Motor neuron (in vitro differentiated cells): ENCODE measurements around the gene VASP. TPM values are rescaled to one million over a fixed set of nuclear protein-coding genes. Genes with fewer than 3 reads are reported as not detected.
A peak's percentile ranks its signal among the peaks of the same experiment; 100 is the strongest.

Experiments used
- ATAC-seq, 8 experiments: fragments of 200-7000 bp; cut with Tn5 transposase; replicated peaks in 6 of 8; 2 replicates each; pipeline ENCODE4 v1.8.0; 2021; ENCODE audit warnings: mild to moderate bottlenecking in 8 of 8, moderate library complexity in 8 of 8
- H3K27ac ChIP-seq, 2 donors: fragments of 250-450 bp; sonication (Bioruptor Pico); 2 replicates each; pipeline ENCODE4 v1.9.0; 2021; ENCODE audit warnings: antibody characterized with exemption in 2 of 2, mild to moderate bottlenecking in 2 of 2, moderate library complexity in 1 of 2
- H3K4me1 ChIP-seq, 2 donors: fragments of 250-450 bp; sonication (Bioruptor Pico); replicated peaks in 1 of 2; 2 replicates each; pipeline ENCODE4 v1.6.1; 2021; ENCODE audit warnings: antibody characterized with exemption in 2 of 2, mild to moderate bottlenecking in 2 of 2, moderate library complexity in 1 of 2
- H3K4me3 ChIP-seq, 5 donors: fragments of 250-450 bp; sonication (Bioruptor Pico); 2 replicates each; pipeline ENCODE4 v1.9.0; 2021; ENCODE audit warnings: antibody characterized with exemption in 5 of 5, mild to moderate bottlenecking in 5 of 5, moderate library complexity in 4 of 5
- WGBS, 10 experiments: fragments of 450-650 bp; shearing (Covaris generic); methylation state at CpG; one replicate each; pipeline ENCODE4 v1.0.0; 2022; 5-methylcytosine and 5-hydroxymethylcytosine counted together
- in situ Hi-C, 9 experiments: fragments of 400-800 bp; cut with MboI; loops; one replicate each; pipeline ENCODE4 v1.15.0; 2021; ENCODE audit warnings: low sequenced_read_pairs in 9 of 9, low pct_unique_long_range_greater_than_20kb in 2 of 9; ENCODE audit not compliant: unreplicated experiment in 9 of 9
- total RNA-seq, 8 experiments: library from RNA; unstranded; fragments of 300-600 nt; gene quantifications; 2 replicates each; pipeline versions ENCODE4 v1.2.3 to v1.2.4, GENCODE V29; 2022

Gene VASP
- total RNA-seq, 8 experiments from 2014 or later = 11.6 to 52.1 (median 23.7) TPM

DNA sequence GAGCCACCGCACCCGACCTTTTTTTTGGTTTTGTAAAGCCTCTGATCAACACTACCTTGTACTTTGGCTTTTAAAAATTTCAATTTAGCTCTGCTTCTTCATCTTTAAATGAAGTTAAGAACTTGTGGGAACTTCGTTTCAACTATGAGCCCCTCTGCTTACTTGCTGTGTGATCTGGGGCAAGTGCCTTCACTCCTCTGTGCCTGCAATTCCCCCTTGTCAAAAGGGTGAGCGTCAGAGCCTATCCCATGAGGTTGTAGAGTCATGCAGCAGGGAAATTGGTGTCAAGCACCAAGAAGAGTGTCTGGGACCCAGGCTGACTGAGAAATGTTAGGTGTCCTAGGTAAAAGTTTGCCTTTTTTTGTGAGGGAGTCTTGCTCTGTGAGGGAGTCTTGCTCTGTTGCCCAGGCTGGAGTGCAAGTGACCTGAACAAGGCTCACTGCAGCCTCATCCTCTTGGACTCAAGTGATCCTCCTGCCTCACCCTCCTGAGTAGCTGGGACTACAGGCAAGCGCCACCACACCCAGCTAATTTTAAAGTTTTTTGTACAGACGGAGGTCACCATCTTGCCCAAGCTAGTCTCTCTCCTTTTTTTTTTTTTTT is 5.7 kb downstream of the VASP start:
- no peak overlapping the region for H3K4me3 ChIP-seq
- no peak overlapping the region for H3K27ac ChIP-seq
- ATAC-seq = no peak
- WGBS, 10 experiments = 60 to 100% (median 88%) methylated on average over 1 to 6 of the region's 6 CpGs; no CpG with 5 or more reads in 1 of the 10 experiments
- peaks cover 6 to 12% of the 10 kb centered on the region in 2 donors for H3K4me1 ChIP-seq
- in situ Hi-C loops = loop anchor here in 1 of 9 experiments (25.0 kb wide), 1 partner anchor 174 kb away; the partner anchor contains the start of genes QPCTL and SNRPD2

DNA sequence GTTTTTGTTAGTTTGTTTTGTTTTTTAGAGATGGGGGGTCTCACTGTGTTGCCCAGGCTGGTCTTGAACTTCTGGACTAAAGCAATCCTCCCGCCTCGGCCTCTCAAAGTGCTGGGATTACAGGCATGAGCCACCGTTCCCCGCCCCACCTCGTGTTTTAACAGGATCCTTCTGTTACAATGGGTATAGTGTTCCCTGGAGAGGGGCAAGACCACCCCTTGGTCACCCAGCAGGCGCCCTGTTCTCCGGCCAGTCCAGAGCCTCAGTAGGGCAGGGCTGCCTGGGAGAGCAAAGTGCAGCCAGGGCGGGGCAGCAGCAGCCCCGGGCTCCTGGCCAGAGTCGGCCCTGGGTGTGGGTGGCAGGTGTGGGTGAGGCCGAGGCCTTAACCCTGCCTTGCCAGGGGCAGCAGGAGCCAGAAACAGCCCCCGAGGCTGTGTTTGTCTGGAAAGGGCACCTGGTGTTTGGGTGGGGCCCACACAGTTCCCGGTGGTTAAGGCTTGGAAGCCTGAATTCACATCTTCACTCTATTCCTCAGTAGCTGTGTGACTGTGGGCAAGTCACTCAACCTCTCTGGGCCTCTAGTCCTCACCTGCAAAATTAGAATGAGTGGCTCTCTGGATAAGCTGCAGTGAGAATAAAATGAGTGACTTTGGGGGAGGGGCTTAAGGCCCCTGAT is 7.2 kb downstream of the VASP start:
- Histone ChIP-seq H3K4me3 (no peak overlapping the region), H3K27ac (no peak overlapping the region), H3K4me1 (peaks cover 1 to 2% of the 10 kb centered on the region in 2 donors)
- ATAC-seq = peak in 4 of 8 experiments; percentile 15 to 80 (median 58)
- 80 to 100% (median 82%) methylated on average over 1 to 5 of the region's 13 CpGs; no CpG with 5 or more reads in 6 of the 10 experiments for WGBS, 10 experiments
- in situ Hi-C loops = loop anchor here in 1 of 9 experiments (25.0 kb wide), 1 partner anchor 173 kb away; the partner anchor contains the start of genes QPCTL and SNRPD2

DNA sequence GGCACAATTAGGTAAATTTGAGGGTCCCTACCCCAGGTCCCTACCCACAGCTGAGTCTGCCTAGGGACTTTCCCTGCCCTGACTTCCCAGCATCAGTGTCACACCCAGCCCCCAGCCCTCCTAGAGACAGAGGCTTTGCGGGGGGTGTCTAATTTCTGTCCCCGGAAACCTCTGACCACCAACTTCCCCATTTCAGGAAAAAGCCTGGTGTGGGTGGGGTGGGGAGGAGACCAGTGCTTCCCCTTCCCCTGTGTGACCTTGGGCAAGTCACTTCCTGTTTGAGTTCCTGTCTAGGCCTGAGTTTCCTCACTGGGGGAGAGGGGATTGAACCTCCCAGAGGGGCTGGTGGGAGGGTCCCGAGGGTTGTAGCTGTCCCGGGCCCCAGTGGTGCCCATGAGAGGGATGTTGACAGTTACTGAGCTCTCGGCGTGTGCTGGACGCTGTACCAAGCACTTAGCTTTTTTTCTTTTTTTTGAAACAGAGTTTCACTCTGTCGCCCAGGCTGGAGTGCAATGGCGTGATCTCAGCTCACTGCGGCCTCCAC is 7.9 kb downstream of the VASP start:
- in situ Hi-C loops = loop anchor here in 1 of 9 experiments (25.0 kb wide), 1 partner anchor 172 kb away; the partner anchor contains the start of genes QPCTL and SNRPD2
- WGBS, 10 experiments = 90 to 100% (median 100%) methylated on average over 1 to 5 of the region's 10 CpGs; no CpG with 5 or more reads in 5 of the 10 experiments
- ATAC-seq = peak in 1 of 8 experiments; percentile 8
- Histone ChIP-seq H3K4me1 (no peaks in the 10 kb centered on the region), H3K27ac (no peak overlapping the region), H3K4me3 (no peak overlapping the region)

DNA sequence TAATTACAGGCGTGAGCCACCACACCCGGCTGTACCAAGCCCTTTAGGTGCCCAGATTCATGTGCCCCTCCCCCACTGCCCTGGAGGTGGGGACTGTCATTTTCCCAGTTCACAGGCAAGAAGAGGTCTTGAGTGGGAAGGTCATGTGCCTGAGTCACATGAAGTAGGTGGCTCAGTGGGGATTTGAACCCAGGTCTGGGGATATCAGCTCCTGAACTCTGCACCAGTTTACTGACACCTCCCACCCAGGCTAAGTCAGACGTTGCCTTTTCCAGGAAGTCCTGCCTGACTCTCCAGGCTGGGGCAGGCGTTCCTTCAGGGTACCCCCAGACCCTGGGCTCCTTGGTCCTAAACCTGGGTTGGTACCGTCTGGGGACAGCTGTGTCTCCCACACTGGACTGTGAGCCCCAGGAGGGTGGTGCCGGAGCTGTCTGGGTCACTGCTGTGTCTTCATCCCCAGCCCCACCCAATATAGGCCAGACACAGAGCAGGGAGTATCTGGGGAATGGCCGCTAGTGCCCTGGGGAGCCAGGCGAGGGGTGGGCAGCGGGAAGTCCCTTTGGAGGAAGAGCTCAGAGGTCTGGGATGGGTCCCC is 8.6 kb downstream of the VASP start:
- 90 to 100% methylated on average over 1 to 2 of the region's 9 CpGs; no CpG with 5 or more reads in 8 of the 10 experiments for WGBS, 10 experiments
- H3K4me3 ChIP-seq = no peak overlapping the region
- H3K27ac ChIP-seq = no peak overlapping the region
- no peaks in the 10 kb centered on the region for H3K4me1 ChIP-seq
- in situ Hi-C loops = loop anchor here in 1 of 9 experiments (25.0 kb wide), 1 partner anchor 171 kb away; the partner anchor contains the start of genes QPCTL and SNRPD2
- ATAC-seq = peak in 6 of 8 experiments; percentile 15 to 63 (median 25)

DNA sequence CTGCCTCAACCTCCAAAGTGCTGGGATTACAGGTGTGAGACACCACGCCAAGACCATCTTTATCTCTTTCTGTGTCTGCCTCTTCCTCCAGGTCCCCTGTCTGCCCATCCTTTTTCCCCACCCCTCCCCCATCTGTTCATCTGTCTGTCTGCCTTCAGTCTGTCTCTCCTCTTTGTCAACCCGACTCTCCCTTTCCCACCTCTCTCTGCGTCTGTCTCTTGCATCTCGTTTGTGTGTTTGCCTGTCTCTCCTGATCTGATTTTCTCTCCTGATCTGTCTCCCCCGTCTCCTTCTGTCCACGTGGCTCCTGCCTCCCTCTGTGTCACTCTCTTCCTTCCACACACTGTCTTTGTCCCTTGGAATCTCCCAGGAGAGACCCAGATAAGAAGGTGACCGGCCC is 10.0 kb downstream of the VASP start:
- WGBS, 10 experiments = 63 to 79% (median 79%) methylated on average over 4 of the region's 7 CpGs; no CpG with 5 or more reads in 7 of the 10 experiments
- Histone ChIP-seq H3K4me1 (no peaks in the 10 kb centered on the region), H3K27ac (no peak overlapping the region), H3K4me3 (no peak overlapping the region)
- ATAC-seq = no peak
- in situ Hi-C loops = loop anchor here in 1 of 9 experiments (25.0 kb wide), 1 partner anchor 170 kb away; the partner anchor contains the start of genes QPCTL and SNRPD2

DNA sequence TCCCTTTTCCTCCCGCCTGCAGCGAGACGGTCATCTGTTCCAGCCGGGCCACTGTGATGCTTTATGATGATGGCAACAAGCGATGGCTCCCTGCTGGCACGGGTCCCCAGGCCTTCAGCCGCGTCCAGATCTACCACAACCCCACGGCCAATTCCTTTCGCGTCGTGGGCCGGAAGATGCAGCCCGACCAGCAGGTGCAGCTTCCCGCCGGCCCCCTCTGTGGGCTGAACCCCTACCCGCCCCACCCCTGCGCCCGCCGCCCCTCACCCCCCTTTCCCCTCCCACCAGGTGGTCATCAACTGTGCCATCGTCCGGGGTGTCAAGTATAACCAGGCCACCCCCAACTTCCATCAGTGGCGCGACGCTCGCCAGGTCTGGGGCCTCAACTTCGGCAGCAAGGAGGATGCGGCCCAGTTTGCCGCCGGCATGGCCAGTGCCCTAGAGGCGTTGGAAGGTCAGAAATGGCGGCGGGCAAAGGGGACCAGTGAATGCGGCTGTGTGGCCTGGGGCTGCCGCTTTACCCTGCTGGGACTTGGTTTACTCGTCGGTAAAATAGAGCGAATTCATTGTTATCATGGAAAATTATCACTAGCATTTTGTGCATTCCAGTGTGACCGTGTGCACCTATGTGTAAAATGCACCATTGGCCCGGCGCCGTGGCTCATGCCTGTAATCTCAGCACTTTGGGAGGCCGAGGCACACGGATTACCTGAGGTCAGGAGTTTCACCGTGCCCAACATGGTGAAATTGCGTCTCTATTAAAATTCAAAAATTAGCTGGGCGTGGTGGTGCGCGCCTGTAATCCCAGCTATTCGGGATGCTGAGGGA is 10.6 kb downstream of the VASP start:
- 91 to 100% (median 96%) methylated on average over 4 to 15 of the region's 50 CpGs; no CpG with 5 or more reads in 2 of the 10 experiments for WGBS, 10 experiments
- in situ Hi-C loops = loop anchor here in 1 of 9 experiments (25.0 kb wide), 1 partner anchor 169 kb away; the partner anchor contains the start of genes QPCTL and SNRPD2

DNA sequence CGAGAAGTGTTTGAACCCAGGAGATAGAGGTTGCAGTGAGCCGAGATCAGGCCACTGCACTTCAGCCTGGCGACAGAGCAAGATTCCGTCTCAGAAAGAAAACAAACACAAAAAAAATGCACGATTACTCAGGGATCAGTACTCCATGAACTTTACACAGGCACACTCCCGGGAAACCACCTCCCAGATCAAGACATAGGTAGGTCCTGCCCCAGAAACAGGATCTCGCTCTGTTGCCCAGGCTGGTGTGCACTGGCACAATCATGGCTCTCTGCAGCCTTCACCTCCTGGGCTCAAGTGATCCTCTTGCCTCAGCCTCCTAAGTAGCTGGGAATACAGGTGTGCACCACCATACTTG is 11.2 kb downstream of the VASP start:
- no peak overlapping the region for H3K27ac ChIP-seq
- H3K4me3 ChIP-seq = no peak overlapping the region
- in situ Hi-C loops = loop anchor here in 1 of 9 experiments (25.0 kb wide), 1 partner anchor 169 kb away; the partner anchor contains the start of genes QPCTL and SNRPD2
- WGBS, 10 experiments = 80 to 100% (median 96%) methylated on average over 1 to 7 of the region's 7 CpGs; no CpG with 5 or more reads in 3 of the 10 experiments
- H3K4me1 ChIP-seq = no peaks in the 10 kb centered on the region
- no peak for ATAC-seq

More for the DNA sequence above, 10.6 kb downstream of the VASP start:
- H3K27ac ChIP-seq = no peak overlapping the region
- no peaks in the 10 kb centered on the region for H3K4me1 ChIP-seq
- H3K4me3 ChIP-seq = no peak overlapping the region
- no peak for ATAC-seq

DNA sequence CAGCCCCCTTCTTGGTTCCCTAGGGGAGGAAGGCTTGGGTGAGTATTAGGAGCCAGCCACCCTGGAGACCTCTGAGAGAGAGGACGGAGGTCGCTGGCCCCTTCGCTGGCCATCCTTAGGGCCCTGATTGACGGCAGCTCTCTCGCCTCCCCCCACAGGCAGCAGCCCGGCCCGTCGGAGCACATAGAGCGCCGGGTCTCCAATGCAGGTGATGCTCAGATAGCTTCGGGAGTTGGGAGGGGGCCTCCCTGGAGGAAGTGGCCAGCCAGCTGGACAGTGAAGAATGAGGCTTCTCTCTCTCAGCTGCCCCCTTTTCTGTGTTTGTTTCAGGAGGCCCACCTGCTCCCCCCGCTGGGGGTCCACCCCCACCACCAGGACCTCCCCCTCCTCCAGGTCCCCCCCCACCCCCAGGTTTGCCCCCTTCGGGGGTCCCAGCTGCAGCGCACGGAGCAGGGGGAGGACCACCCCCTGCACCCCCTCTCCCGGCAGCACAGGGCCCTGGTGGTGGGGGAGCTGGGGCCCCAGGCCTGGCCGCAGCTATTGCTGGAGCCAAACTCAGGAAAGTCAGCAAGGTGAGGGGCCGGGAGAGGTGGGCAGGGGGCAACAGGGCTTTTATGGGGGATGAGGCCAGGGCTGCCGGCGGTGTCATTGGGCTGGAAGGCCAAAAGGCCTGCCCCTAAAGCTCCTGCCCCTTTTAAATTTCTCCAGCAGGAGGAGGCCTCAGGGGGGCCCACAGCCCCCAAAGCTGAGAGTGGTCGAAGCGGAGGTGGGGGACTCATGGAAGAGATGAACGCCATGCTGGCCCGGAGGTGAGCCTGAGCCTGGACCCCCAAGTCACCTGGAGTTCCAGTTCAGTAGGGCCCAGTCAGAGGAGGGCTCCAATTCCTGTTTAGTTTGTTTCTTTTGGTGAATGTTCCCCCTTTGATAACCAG is 15.0 kb downstream of the VASP start:
- ATAC-seq = no peak
- no peak overlapping the region for H3K4me3 ChIP-seq
- 62 to 100% methylated on average over 1 to 4 of the region's 24 CpGs; no CpG with 5 or more reads in 8 of the 10 experiments for WGBS, 10 experiments
- peaks cover 0 to 3% of the 10 kb centered on the region in 2 donors for H3K4me1 ChIP-seq
- in situ Hi-C loops = loop anchor here in 1 of 9 experiments (25.0 kb wide), 1 partner anchor 165 kb away; the partner anchor contains the start of genes QPCTL and SNRPD2
- no peak overlapping the region for H3K27ac ChIP-seq

DNA sequence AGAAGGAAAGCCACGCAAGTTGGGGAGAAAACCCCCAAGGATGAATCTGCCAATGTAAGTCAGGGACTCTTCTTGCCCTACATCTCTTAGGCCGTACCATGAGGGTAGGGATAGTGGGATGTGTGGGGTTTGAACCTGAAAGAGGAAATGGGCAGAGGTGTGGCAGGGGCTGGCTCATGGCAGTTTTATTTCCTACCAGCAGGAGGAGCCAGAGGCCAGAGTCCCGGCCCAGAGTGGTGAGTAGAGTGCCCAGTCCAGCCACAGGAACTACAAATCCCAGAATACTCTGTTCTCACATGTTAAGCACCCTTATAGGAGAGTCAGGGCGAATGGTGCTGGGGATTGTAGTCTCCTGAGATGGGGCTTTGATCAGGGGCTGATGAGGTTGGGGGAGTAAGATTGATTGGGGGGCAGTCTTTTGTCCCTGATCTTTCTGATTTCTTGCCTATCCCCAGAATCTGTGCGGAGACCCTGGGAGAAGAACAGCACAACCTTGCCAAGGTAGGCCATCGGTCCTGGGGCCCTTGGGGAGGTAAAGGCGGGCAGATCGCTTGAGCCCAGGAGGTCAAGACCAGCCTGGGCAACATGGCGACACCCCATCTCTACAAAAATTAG is 16.5 kb downstream of the VASP start:
- 20 to 100% (median 33%) methylated on average over 1 to 4 of the region's 9 CpGs; no CpG with 5 or more reads in 4 of the 10 experiments for WGBS, 10 experiments

DNA sequence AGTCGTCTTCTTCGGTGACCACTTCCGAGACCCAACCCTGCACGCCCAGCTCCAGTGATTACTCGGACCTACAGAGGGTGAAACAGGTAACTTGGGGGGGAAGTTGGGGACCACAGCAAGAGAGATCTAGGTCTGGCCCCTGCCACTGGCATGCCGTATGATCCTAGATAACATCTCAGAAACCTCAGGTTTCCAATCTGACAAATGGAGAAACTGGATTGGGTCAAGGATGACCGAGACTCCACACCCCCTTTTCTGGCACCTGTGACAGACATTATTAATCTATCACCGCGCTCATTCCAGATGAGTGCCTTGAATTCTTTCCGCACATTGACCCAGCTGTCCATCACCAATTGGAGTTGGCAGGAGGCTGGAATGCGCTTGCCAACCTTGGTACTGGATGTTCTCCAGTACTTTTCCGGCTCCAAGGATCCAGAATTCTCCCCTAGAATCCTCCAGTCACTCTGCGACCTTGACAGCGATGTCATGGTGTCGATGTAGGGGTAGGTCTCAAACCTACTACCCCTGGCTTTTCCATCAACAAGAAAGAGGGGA is 17.4 kb downstream of the VASP start:
- no peak overlapping the region for H3K27ac ChIP-seq
- no peak for ATAC-seq
- no peak overlapping the region for H3K4me3 ChIP-seq
- peaks cover 10 to 23% of the 10 kb centered on the region in 2 donors for H3K4me1 ChIP-seq
- in situ Hi-C loops = loop anchor here in 1 of 9 experiments (25.0 kb wide), 1 partner anchor 163 kb away; the partner anchor contains the start of genes QPCTL and SNRPD2
- 92 to 100% (median 95%) methylated on average over 2 to 13 of the region's 15 CpGs; no CpG with 5 or more reads in 3 of the 10 experiments for WGBS, 10 experiments

More for the DNA sequence above, 16.5 kb downstream of the VASP start:
- H3K4me1 ChIP-seq = peaks cover 7 to 16% of the 10 kb centered on the region in 2 donors
- no peak overlapping the region for H3K27ac ChIP-seq
- no peak overlapping the region for H3K4me3 ChIP-seq
- peak; percentile 58 to 96 (median 79) for ATAC-seq
- in situ Hi-C loops = loop anchor here in 1 of 9 experiments (25.0 kb wide), 1 partner anchor 164 kb away; the partner anchor contains the start of genes QPCTL and SNRPD2
